ENCODE data around the gene IGLL5.
"Not testable (repeated sequence)": the region's sequence is repeated elsewhere in the genome, so short reads cannot be mapped to it uniquely, and the experiment has no call there.

The IGLL5 gene

GRCh38 chr22:22892096-22893052, 4.8 kb downstream of the IGLL5 start:
- Histone ChIP-seq H3K9ac (ENCODE audit: low read depth, low read length) (no peak overlapping the region), H3K9me3 (ENCODE audit: control insufficient read depth, insufficient read depth, low read length) (no peaks in the 10 kb centered on the region), H3K4me1 (ENCODE audit: control insufficient read depth, insufficient read depth, low read length) (no peaks in the 10 kb centered on the region), H3K36me3 (ENCODE audit: control insufficient read depth, insufficient read depth, low read length) (no peaks in the 10 kb centered on the region), H3K27me3 (ENCODE audit: control insufficient read depth, insufficient read depth, low read length) (peaks cover 36% of the 10 kb centered on the region), H3K4me3 (ENCODE audit: low read depth, low read length) (no peak overlapping the region)

- Histone ChIP-seq H3K4me1 (ENCODE audit: control insufficient read depth, insufficient read depth, low read length) (no peaks in the 10 kb centered on the region), H3K9ac (ENCODE audit: low read depth, low read length) (no peak overlapping the region), H3K27me3 (ENCODE audit: control insufficient read depth, insufficient read depth, low read length) (peaks cover 43% of the 10 kb centered on the region), H3K4me3 (ENCODE audit: low read depth, low read length) (no peak overlapping the region), H3K36me3 (ENCODE audit: control insufficient read depth, insufficient read depth, low read length) (no peaks in the 10 kb centered on the region), H3K9me3 (ENCODE audit: control insufficient read depth, insufficient read depth, low read length) (no peaks in the 10 kb centered on the region)
These were observed 5.6 kb downstream of the IGLL5 start for GRCh38 chr22:22893077-22893805.

GRCh38 chr22:22893891-22894739, 6.5 kb downstream of the IGLL5 start:
- Histone ChIP-seq H3K27me3 (ENCODE audit: control insufficient read depth, insufficient read depth, low read length) (peaks cover 44% of the 10 kb centered on the region), H3K4me1 (ENCODE audit: control insufficient read depth, insufficient read depth, low read length) (no peaks in the 10 kb centered on the region), H3K9ac (ENCODE audit: low read depth, low read length) (no peak overlapping the region), H3K4me3 (ENCODE audit: low read depth, low read length) (no peak overlapping the region), H3K9me3 (ENCODE audit: control insufficient read depth, insufficient read depth, low read length) (no peaks in the 10 kb centered on the region), H3K36me3 (ENCODE audit: control insufficient read depth, insufficient read depth, low read length) (no peaks in the 10 kb centered on the region)

GRCh38 chr22:22894740-22895731, 7.4 kb downstream of the IGLL5 start:
- H3K36me3 ChIP-seq (ENCODE audit: control insufficient read depth, insufficient read depth, low read length), result no peaks in the 10 kb centered on the region
- no peak overlapping the region for H3K4me3 ChIP-seq (ENCODE audit: low read depth, low read length)
- H3K4me1 ChIP-seq (ENCODE audit: control insufficient read depth, insufficient read depth, low read length), result no peaks in the 10 kb centered on the region
- H3K27me3 ChIP-seq (ENCODE audit: control insufficient read depth, insufficient read depth, low read length), result peaks cover 40% of the 10 kb centered on the region
- H3K9ac ChIP-seq (ENCODE audit: low read depth, low read length), result no peak overlapping the region
- no peaks in the 10 kb centered on the region for H3K9me3 ChIP-seq (ENCODE audit: control insufficient read depth, insufficient read depth, low read length)

GRCh38 chr22:22895776-22896445, 8.3 kb downstream of the IGLL5 start:
- Histone ChIP-seq H3K9me3 (ENCODE audit: control insufficient read depth, insufficient read depth, low read length) (no peaks in the 10 kb centered on the region), H3K4me3 (ENCODE audit: low read depth, low read length) (no peak overlapping the region), H3K4me1 (ENCODE audit: control insufficient read depth, insufficient read depth, low read length) (no peaks in the 10 kb centered on the region), H3K36me3 (ENCODE audit: control insufficient read depth, insufficient read depth, low read length) (no peaks in the 10 kb centered on the region), H3K27me3 (ENCODE audit: control insufficient read depth, insufficient read depth, low read length) (peaks cover 36% of the 10 kb centered on the region), H3K9ac (ENCODE audit: low read depth, low read length) (no peak overlapping the region)

- H3K27me3 ChIP-seq (ENCODE audit: control insufficient read depth, insufficient read depth, low read length), result peaks cover 36% of the 10 kb centered on the region
- no peak overlapping the region for H3K4me3 ChIP-seq (ENCODE audit: low read depth, low read length)
- H3K4me1 ChIP-seq (ENCODE audit: control insufficient read depth, insufficient read depth, low read length), result no peaks in the 10 kb centered on the region
- no peaks in the 10 kb centered on the region for H3K36me3 ChIP-seq (ENCODE audit: control insufficient read depth, insufficient read depth, low read length)
- no peak overlapping the region for H3K9ac ChIP-seq (ENCODE audit: low read depth, low read length)
- no peaks in the 10 kb centered on the region for H3K9me3 ChIP-seq (ENCODE audit: control insufficient read depth, insufficient read depth, low read length)
These were observed 9.0 kb downstream of the IGLL5 start for GRCh38 chr22:22896601-22897000.

GRCh38 chr22:22897091-22897490, 9.5 kb downstream of the IGLL5 start:
- H3K4me1 ChIP-seq (ENCODE audit: control insufficient read depth, insufficient read depth, low read length), result no peaks in the 10 kb centered on the region
- H3K27me3 ChIP-seq (ENCODE audit: control insufficient read depth, insufficient read depth, low read length), result peaks cover 41% of the 10 kb centered on the region
- H3K9ac ChIP-seq (ENCODE audit: low read depth, low read length), result no peak overlapping the region
- no peaks in the 10 kb centered on the region for H3K36me3 ChIP-seq (ENCODE audit: control insufficient read depth, insufficient read depth, low read length)
- H3K9me3 ChIP-seq (ENCODE audit: control insufficient read depth, insufficient read depth, low read length), result no peaks in the 10 kb centered on the region
- no peak overlapping the region for H3K4me3 ChIP-seq (ENCODE audit: low read depth, low read length)

GRCh38 chr22:22897947-22898346, 10.3 kb downstream of the IGLL5 start:
- H3K4me1 ChIP-seq (ENCODE audit: control insufficient read depth, insufficient read depth, low read length), result no peaks in the 10 kb centered on the region
- no peak overlapping the region for H3K4me3 ChIP-seq (ENCODE audit: low read depth, low read length)
- no peak overlapping the region for H3K9ac ChIP-seq (ENCODE audit: low read depth, low read length)
- no peaks in the 10 kb centered on the region for H3K36me3 ChIP-seq (ENCODE audit: control insufficient read depth, insufficient read depth, low read length)
- H3K9me3 ChIP-seq (ENCODE audit: control insufficient read depth, insufficient read depth, low read length), result no peaks in the 10 kb centered on the region
- peaks cover 43% of the 10 kb centered on the region for H3K27me3 ChIP-seq (ENCODE audit: control insufficient read depth, insufficient read depth, low read length)

GRCh38 chr22:22898411-22898950, 10.9 kb downstream of the IGLL5 start:
- peaks cover 42% of the 10 kb centered on the region for H3K27me3 ChIP-seq (ENCODE audit: control insufficient read depth, insufficient read depth, low read length)
- not testable (repeated sequence) for H3K4me3 ChIP-seq (ENCODE audit: low read depth, low read length); H3K9ac ChIP-seq (ENCODE audit: low read depth, low read length); H3K36me3 ChIP-seq (ENCODE audit: control insufficient read depth, insufficient read depth, low read length); H3K9me3 ChIP-seq (ENCODE audit: control insufficient read depth, insufficient read depth, low read length); H3K4me1 ChIP-seq (ENCODE audit: control insufficient read depth, insufficient read depth, low read length)

GRCh38 chr22:22899342-22900080, 11.9 kb downstream of the IGLL5 start:
- H3K4me1 ChIP-seq (ENCODE audit: control insufficient read depth, insufficient read depth, low read length); H3K9me3 ChIP-seq (ENCODE audit: control insufficient read depth, insufficient read depth, low read length); H3K4me3 ChIP-seq (ENCODE audit: low read depth, low read length); H3K36me3 ChIP-seq (ENCODE audit: control insufficient read depth, insufficient read depth, low read length); H3K9ac ChIP-seq (ENCODE audit: low read depth, low read length): not testable (repeated sequence)
- H3K27me3 ChIP-seq (ENCODE audit: control insufficient read depth, insufficient read depth, low read length), result peaks cover 46% of the 10 kb centered on the region

All from iPS-15b (cell line).